Measurements from ENCODE around the gene GGA1.

DNA sequence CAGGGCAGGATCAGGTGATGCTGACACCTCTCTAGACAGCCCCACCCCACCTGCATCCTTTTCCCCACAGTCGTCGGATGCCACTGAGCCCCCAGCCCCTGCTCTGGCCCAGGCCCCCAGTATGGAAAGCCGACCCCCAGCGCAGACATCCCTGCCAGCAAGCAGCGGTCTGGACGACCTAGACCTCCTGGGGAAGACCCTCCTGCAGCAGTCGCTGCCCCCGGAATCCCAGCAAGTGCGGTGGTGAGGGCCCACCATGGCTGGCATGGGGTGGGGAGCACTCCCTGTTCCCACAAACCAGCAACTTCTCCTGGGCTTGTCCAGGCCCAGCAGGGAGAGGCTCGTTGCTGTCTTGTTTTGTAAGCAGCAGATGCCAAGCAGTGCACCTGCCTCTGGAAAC is 21.3 kb downstream of the GGA1 start:
- no peak for TF ChIP-seq ESRRA (IDR thresholded peaks at IDR 0.05; ENCODE audit: low read length)
- TF ChIP-seq PML (IDR thresholded peaks at IDR 0.05; ENCODE audit: low read length) = no peak
- TF ChIP-seq EED (IDR thresholded peaks at IDR 0.05; ENCODE audit: low read depth) = no peak

Data from GM12878 (cell line).